K562 (cell line): Measurements from ENCODE around the gene ATG4D. TPM values are rescaled to one million over a fixed set of nuclear protein-coding genes. Genes with fewer than 3 reads are reported as not detected.

Source experiments
- ATF3 ChIP-seq, 2 experiments: fragments of 450-650 bp in 1 of 2; sonication (generic) in 1 of 2; formaldehyde crosslinking in 1 of 2; IDR thresholded peaks in 1 of 2; conservative IDR thresholded peaks in 1 of 2; 2 replicates each; pipeline versions ENCODE4 v1.6.1 to v1.8.1; 2016 to 2023; ENCODE audit warnings: mild to moderate bottlenecking in 2 of 2, moderate library complexity in 2 of 2, inconsistent platforms in 1 of 2, missing genetic modification reagents in 1 of 2
- FOXM1 ChIP-seq, 2 experiments: fragments of 450-650 bp in 1 of 2; sonication (generic) in 1 of 2; formaldehyde crosslinking in 1 of 2; IDR thresholded peaks; 2 replicates each; pipeline versions ENCODE4 v1.6.1 to v1.9.0; 2017 to 2022; ENCODE audit warnings: low read depth in 2 of 2, mild to moderate bottlenecking in 2 of 2, missing genetic modification reagents in 1 of 2, moderate library complexity in 1 of 2
- MCM3 ChIP-seq: fragments of 450-650 bp; IDR thresholded peaks from 2 replicates; pipeline ENCODE4 v1.6.1; 2016
- NFATC3 ChIP-seq: fragments of 450-650 bp; IDR thresholded peaks from 2 replicates; pipeline ENCODE4 v1.6.1; 2017; ENCODE audit warnings: mild to moderate bottlenecking
- PRDM10 ChIP-seq: fragments of 450-650 bp; IDR thresholded peaks from 2 replicates; pipeline ENCODE4 v1.6.1; 2018; ENCODE audit not compliant: partially characterized antibody
- PTBP1 ChIP-seq: fragments of 200-400 bp; formaldehyde crosslinking; IDR thresholded peaks from 2 replicates; pipeline ENCODE4 v1.6.1; 2017; ENCODE audit warnings: low read depth, low read length
- RBM17 ChIP-seq: fragments of 200-400 bp; formaldehyde crosslinking; IDR thresholded peaks from 2 replicates; pipeline ENCODE4 v1.6.1; 2017; ENCODE audit warnings: low read depth, mild to moderate bottlenecking, low read length, borderline replicate concordance
- RUNX1 ChIP-seq: sonication (generic); IDR thresholded peaks from 2 replicates; pipeline ENCODE4 v1.6.1; 2016; ENCODE audit warnings: antibody characterized with exemption, low read depth
- SMAD1 ChIP-seq: fragments of 150-350 bp; IDR thresholded peaks from 2 replicates; pipeline ENCODE4 v1.6.1; 2014; ENCODE audit warnings: low read length, low read depth; ENCODE audit not compliant: partially characterized antibody
- SMAD4 ChIP-seq: fragments of 250-450 bp; sonication (Bioruptor Pico); conservative IDR thresholded peaks from 2 replicates; pipeline ENCODE4 v1.8.0; 2021; ENCODE audit warnings: inconsistent platforms, mild to moderate bottlenecking, moderate library complexity
- ZNF24 ChIP-seq: fragments of 450-650 bp; IDR thresholded peaks from 2 replicates; pipeline ENCODE4 v1.6.1; 2016
- ZNF280A ChIP-seq: fragments of 450-650 bp; IDR thresholded peaks from 2 replicates; pipeline ENCODE4 v1.6.1; 2018; ENCODE audit warnings: mild to moderate bottlenecking, low read depth; ENCODE audit not compliant: partially characterized antibody
- ZNF41 ChIP-seq: fragments of 250-450 bp; sonication (Bioruptor Pico); conservative IDR thresholded peaks from 2 replicates; pipeline ENCODE4 v1.4.0; 2020; ENCODE audit warnings: mild to moderate bottlenecking
- ZSCAN29 ChIP-seq: fragments of 450-650 bp; IDR thresholded peaks from 2 replicates; pipeline ENCODE4 v1.6.1; 2017
- polyA plus RNA-seq, 8 experiments: library from polyadenylated mRNA; depleted of rRNA in 4 of 8; stranded (reverse) in 5 of 8; unstranded in 3 of 8; fragments of >200 nt; fragmentation: Nextera tagmentation in 2 of 8; fragmentation: Illumina TruSeq in 1 of 8; extraction: Ambion mirVana in 2 of 8; extraction: Trizol in 1 of 8; gene quantifications; 2 replicates each; pipeline versions ENCODE4 v1.2.1 to v1.2.3, GENCODE V29; 2011 to 2014; ENCODE audit warnings: inconsistent platforms in 1 of 8, missing spikeins in 1 of 8
- total RNA-seq, 7 experiments: library from RNA; depleted of rRNA in 6 of 7; stranded (reverse); fragments of >200 nt in 6 of 7; fragmentation: Illumina TruSeq in 2 of 7; extraction: Trizol in 2 of 7; gene quantifications; 2 replicates each; pipeline versions ENCODE4 v1.2.1 to v1.2.3, GENCODE V29; 2011 to 2021; ENCODE audit warnings: low replicate concordance in 1 of 7
- TF ChIP-seq, protein P1 (sequence below): sonication (generic); formaldehyde crosslinking; IDR thresholded peaks from 2 replicates; pipeline ENCODE4 v1.8.1; 2023; ENCODE audit warnings: missing genetic modification reagents, mild to moderate bottlenecking, borderline replicate concordance

The ATG4D gene
- total and polyA plus RNA-seq, 9 of the 15 experiments (the other 6 are each of a cell fraction or from before 2014, with no cell fraction given) = 0.51 to 66.1 (median 22.9) TPM

DNA sequence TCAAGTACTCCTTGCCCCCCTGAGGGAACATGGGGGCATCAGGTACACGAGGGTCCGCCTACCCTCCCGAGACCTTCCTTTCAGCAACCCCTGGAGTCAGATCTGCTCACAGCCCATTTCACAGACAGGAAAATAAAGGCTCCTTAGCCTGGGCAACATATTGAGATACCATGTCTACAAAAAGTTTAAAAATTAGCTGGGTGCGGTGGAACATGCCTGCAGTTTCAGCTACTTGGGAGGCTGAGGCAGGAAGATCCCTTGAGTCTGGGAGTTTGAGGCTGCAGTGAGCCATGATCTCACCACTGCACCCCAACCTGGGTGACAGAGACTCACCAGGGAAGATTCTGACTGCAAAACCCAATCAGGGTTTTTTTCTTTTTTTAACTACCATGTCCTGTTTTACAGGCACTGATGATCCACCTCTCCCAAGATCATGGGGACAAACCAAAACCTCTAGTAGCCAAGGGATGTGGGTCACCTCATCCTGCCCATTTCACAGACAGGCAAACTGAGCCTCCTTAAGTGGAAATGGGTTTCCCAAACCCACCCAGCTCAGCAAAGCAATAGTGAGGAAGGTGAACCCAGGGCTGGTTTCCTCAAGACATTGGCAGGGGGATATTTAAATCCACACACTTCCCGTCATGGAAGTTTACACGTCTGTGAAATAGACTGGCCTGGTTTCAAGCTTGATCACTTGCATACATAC, 31.5 kb downstream of the ATG4D start (continued):
- peak; percentile 89 for TF ChIP-seq PRDM10
- TF ChIP-seq ZNF280A = no peak
- no peak for TF ChIP-seq SMAD4 (CRISPR knock-in tag)
- no peak for TF ChIP-seq RUNX1
- TF ChIP-seq ZSCAN29 = no peak
- peak; percentile 88; the same call in 1 of the 2 replicates for TF ChIP-seq PTBP1
- TF ChIP-seq MCM3 = no peak
- TF ChIP-seq FOXM1 (IDR thresholded peaks at IDR 0.05; ENCODE audit: low read depth) = 0 out of 2 replicates have a peak, but pooled peaks have one; percentile 7
- TF ChIP-seq FOXM1 (CRISPR knock-in tag; IDR thresholded peaks at IDR 0.05; ENCODE audit: low read depth) = no peak
- no peak for TF ChIP-seq SMAD1
- TF ChIP-seq RBM17 = no peak
- TF ChIP-seq ATF3 (IDR thresholded peaks at IDR 0.05) = no peak
- TF ChIP-seq ATF3 (CRISPR knock-in tag; conservative IDR thresholded peaks at IDR 0.05) = no peak
- TF ChIP-seq ZNF24 = no peak
- TF ChIP-seq ZNF41 = no peak
- TF ChIP-seq, protein P1, sequence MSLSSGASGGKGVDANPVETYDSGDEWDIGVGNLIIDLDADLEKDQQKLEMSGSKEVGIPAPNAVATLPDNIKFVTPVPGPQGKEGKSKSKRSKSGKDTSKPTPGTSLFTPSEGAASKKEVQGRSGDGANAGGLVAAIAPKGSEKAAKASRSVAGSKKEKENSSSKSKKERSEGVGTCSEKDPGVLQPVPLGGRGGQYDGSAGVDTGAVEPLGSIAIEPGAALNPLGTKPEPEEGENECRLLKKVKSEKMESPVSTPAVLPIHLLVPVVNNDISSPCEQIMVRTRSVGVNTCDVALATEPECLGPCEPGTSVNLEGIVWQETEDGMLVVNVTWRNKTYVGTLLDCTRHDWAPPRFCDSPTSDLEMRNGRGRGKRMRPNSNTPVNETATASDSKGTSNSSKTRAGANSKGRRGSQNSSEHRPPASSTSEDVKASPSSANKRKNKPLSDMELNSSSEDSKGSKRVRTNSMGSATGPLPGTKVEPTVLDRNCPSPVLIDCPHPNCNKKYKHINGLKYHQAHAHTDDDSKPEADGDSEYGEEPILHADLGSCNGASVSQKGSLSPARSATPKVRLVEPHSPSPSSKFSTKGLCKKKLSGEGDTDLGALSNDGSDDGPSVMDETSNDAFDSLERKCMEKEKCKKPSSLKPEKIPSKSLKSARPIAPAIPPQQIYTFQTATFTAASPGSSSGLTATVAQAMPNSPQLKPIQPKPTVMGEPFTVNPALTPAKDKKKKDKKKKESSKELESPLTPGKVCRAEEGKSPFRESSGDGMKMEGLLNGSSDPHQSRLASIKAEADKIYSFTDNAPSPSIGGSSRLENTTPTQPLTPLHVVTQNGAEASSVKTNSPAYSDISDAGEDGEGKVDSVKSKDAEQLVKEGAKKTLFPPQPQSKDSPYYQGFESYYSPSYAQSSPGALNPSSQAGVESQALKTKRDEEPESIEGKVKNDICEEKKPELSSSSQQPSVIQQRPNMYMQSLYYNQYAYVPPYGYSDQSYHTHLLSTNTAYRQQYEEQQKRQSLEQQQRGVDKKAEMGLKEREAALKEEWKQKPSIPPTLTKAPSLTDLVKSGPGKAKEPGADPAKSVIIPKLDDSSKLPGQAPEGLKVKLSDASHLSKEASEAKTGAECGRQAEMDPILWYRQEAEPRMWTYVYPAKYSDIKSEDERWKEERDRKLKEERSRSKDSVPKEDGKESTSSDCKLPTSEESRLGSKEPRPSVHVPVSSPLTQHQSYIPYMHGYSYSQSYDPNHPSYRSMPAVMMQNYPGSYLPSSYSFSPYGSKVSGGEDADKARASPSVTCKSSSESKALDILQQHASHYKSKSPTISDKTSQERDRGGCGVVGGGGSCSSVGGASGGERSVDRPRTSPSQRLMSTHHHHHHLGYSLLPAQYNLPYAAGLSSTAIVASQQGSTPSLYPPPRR = no peak
- TF ChIP-seq NFATC3 = no peak
